GM21529 (cell line): ENCODE measurements around the gene RANGAP1.

ENCODE experiments used
- ATAC-seq: cut with Tn5 transposase; IDR thresholded peaks from one replicate; pipeline ENCODE4 v1.9.1; 2021; ENCODE audit not compliant: unreplicated experiment

Gene RANGAP1

DNA sequence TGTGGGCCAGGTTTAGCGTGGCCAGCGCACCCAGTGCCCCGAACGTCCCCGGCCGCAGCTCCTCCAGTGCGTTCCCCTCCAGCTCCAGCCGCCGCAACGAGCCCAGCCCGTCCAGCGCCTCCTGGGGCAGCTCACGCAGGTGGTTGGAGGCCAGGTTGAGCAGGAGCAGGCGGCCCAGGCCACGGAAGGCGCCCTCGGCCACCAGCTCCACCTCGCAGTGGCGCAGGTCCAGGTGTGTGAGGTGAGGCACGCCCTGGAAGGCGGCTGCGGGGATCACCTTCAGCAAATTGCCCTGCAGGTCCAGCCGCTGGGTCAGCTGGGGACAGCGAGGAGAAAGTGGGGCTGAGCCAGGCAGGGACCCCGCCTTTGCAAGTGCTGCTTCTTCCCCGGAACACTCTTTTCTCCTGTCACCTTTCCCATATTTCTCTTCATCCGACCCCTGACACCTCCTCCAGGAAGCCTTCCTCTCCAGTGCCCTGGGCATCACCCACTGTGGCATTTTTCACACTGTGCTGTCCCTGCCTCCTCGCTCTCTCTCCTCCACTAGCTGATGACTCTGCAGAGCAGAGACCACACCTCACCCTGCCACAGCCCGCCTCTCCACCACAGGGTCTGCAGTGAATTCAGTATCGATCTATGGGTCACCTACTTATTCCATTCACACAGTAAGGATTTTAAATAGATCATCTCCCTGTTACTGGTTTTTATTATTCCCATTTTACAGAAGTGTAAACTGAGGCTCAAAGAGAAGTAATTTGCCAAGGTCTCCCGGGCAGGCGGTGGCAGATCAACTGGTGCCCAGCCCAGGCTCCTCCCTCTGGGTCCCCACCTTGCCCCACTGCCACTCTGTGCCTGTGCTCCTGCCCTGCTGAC lies 47.2 kb downstream of the RANGAP1 start:
- no peak for ATAC-seq

DNA sequence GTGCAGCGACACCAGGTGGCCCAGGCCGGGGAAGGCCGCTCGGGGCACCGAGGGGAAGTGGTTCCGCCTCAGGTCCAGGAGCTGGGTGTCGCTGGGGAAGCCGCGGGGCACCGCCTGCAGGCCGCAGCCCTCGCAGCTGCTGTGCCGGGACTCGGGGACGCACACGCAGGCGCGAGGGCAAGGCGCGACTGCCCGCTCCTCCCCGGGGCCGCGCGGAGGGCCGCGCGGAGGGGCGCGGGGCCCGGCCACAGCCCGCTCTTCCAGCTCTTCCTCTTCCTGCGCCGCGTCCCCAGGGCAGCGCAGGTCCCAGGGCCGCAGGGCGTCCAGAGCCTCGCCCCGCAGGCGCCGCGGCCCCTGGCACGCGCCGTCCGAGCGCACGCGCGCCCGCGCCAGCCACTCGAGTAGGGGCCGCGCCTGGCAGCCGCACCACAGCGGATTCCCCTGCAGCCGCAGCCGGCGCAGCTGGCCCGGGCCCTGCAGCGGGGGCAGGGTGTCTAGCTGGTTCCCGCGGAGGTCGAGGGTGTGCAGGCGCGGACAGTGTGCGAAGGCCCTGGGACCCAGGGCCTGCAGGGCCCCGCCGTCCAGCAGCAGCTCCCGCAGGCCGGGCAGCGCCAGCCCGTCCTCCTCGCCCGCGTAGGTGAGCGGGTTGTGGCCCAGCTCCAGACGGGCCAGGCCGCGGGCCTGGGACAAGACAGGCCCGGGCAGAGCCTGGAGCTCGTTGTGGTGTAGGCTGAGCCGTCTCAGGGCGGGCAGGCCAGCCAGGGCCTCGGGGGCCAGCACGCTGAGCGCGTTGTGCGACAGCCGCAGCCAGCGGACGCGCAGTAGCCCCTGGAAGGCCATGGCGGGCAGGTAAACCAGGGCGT lies 48.0 kb downstream of the RANGAP1 start:
- ATAC-seq: peak; percentile 63

DNA sequence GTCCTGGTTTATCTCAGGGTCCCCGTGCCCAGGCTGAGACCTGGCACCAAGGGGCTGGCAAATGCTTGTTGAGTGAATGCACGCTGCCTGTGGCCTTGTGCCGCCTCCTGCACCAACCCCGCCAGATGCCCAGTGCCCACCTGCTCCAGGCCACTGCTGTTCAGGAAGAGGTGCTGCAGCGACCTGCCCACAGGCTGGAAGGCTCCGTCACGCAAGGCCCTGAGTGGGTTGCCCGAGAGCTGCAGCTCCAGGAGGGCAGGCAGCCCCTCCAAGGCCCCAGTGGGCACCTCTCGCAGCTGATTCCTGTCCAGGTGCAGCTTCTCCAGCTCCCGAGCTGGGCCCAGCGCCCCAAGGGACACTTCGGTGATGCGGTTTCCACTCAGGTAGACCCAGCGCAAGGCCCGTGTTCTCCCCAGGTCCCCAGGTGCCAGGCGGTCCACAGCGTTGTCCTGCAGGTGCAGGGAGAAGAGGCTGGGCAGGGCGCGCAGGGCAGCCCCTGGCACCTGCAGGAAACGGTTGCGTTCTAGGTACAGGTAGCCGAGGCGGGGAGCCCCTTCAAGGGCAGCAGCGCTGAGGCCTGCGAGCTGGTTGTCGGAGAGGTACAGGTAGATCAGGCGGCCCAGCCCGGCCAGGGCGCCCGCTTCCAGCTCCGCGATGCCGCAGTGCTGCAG lies 48.8 kb downstream of the RANGAP1 start:
- ATAC-seq: no peak

DNA sequence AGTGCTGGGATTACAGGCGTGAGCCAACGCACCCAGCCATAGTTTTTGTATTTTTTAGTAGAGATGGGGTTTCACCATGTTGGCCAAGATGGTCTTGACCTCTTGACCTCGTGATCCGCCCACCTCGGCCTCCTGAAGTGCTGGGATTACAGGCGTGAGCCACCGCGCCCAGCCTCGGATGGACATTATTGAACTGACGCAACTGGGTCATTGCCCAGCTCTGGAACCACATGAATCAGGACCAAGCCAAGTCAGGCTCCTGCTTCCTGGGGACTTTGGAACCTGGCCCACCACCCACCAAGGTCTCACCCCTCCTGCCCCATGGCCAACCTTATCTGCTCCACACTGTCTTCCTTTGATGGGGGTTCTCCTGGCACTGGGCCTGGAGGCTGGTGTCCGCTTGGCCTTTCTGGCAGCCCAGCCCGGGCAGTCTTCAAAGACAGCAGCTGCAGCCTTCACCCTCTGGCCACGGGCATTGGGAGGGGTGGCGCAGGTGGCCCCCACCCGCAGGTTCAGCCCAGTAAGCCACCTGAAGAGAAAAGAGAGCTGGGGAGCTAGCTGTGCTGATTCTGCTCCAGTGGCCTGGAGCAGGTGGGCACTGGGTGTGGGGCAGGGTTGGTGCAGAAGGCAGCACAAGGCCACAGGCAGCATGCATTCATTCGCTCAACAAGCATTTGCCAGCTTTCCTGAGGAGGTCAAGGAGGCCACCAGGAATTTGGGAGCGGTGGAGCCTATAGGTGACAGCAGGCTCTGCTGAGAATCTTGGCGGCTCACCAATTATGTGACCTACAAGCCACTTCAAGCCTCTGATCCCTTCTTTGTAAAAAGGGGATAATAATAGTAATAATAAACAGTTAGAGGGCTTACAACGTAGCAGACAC lies 50.9 kb downstream of the RANGAP1 start:
- no peak for ATAC-seq

DNA sequence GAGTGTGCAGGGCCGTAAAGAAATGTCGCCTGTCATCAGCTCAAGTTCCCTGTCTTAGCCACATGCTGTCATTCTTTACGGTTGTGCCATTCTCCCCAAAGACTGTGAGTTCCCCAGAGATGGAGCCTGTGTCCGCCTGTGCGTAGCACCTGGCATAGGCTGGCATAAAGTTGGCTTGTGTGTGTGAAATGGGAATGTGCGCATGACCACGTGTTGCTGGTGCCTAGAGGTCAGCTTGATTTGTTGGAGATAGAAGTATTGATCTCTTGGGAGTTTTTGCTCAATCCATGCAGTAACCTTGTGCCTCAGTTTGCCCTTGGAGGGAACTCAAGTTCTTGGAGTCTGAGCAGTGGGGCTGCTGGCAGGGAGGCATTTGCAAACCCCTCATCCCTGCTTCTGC lies 54.6 kb downstream of the RANGAP1 start:
- no peak for ATAC-seq

DNA sequence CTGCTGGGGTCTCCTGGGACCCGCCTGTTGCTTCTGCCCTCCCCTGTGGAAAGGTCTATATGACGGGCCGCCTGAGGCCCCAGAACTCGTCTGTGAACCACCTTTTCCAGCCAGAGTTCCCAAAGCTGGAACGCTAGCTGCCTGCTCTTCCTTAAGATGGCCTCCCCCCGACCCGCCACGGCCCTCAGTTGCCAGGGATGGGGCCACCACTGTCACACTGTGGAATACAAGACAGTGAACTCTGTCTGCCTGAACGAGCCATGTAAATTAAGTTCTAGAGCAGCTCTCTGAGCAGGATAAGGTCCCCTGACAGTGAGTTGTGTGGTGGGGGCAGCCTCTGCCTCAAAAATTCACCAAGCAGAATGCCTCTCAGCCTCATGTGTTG lies 55.6 kb downstream of the RANGAP1 start:
- ATAC-seq: no peak

DNA sequence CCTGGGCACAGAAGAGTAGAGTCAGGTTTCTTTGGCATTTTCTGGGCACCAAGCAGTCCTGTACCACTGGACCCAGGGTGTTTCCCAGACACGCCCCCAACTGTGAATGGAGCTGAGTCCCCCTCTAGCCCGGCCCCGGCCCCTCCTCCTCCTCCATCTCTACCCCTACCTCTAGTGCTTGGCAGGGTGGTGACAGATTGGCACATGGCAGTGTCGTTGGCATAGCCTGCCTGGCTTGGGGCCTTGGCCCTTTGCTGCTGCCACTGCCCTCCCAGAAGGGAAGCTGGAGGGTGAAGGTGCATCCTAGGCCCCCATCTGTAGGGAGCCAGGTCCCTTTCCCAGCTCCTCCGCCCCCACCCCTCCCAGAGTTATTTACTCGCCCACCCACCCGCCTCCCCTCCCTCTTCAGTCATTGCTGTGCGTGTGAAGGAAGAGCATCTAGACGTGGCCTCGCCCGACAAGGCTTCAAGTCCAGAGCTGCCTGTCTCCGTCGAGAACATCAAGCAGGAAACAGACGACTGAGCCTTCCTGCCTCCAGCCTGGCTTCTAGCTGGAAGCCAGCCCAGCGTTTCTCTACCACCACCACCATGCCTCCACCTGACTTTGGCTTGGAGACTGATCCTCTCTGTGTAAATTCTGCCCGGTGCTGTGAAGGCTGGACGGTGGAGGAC lies 56.1 kb downstream of the RANGAP1 start:
- no peak for ATAC-seq

DNA sequence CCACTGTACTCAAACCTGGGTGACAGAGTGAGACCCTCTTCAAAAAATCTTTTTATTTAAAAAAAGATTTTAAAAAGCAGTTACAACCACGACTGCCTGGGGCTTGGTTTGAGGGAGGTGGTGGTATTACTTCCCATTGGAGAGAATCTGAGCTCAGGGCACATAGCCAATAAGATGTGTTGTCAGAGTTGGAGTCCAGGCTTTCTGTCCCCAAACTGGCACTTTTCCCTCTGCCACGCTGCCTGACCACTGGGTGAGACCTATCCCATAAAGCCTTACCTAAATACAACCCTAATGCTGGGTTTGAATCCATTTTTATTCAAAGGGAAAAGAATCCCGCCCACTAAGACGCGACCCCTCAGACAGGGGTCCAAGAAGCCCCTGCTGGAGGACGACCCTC lies 56.8 kb downstream of the RANGAP1 start:
- ATAC-seq: no peak

DNA sequence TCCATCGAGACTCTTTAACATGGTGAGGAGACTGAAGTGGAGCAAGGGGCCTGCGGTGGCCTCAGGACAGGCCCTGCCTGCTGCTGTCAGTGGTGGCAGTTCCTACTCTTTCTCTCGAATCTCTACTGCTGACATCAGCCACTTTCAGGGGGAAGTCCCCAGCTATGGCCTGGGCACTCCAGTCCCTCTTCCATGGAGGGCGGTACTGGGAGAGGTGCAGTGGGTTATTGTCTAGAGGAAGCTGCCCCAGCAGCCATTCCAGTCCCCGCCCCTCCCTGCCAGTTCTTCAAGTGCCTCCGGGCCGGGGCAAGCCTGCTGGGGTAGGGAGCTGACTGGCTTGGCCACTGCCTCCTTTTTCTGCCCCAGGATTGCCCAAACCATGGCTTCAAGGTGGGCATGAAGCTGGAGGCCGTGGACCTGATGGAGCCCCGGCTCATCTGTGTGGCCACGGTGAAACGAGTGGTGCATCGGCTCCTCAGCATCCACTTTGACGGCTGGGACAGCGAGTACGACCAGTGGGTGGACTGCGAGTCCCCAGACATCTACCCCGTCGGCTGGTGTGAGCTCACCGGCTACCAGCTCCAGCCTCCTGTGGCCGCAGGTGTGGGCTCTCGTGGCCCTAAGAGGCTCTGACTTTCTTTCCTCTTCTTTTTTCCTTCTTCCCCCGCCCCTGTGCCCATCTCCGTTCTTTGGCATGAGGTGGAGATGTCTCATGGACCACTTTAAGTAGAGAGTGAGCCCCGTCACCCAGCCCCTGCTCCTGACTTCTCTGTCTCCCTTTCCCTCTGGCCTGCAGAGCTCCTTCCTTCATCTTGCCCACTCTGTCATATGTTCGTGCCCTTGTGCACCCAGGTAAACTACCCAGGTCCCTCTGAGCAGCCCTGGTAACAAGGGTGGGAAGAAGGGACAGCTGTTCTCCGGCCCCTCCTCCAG lies 59.0 kb downstream of the RANGAP1 start:
- ATAC-seq: no peak

DNA sequence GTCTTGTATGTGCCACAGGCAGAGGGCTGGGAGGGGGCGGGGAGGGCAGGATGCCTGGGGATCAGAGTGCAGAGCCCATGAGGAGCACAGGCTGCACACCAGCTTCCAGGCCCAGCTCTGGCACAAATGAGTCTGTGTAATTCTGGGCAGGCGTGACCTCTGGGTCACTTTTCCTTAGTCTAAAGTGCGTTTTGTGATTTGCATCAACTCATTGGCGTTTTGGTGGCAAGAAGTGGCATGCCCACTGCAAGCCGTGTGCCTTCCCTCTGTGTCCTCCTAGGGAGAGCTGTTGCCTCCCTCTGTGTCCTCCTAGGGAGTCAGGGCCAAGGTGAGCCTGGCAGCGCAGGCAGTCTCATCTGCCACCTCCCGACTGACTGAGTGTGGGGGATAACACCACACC lies 62.5 kb downstream of the RANGAP1 start:
- ATAC-seq: no peak

DNA sequence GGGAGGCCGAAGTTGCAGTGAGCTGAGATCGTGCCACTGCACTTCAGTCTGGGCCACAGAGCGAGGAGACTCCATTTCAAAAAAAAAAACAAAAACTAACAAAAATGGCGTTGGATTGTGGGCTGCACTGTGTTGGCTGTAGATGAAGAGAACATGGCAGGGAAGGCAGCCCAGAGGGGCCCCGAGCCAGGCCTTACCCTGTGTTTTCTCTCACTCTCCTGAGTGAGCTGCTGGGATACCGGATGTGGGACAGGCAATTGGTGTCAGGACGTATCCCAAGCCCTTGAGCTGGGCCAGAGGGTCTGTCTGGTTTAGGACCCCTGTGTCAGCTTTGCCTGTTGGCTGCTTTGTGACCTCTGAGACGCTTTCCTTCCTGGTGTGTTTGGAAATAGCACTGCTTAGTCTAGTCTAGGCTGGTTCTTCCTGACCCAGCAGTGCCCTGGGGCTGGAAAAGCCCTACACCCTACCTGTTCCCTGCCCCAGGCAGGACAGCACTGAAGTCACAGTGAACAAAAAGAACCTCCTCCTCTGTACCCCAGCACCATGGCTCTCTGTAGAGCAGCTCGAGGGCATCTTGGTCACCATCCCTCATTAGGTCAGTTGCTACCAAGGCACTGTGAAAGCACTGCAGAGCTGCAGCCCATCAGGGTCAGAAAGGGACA lies 63.0 kb downstream of the RANGAP1 start:
- no peak for ATAC-seq

DNA sequence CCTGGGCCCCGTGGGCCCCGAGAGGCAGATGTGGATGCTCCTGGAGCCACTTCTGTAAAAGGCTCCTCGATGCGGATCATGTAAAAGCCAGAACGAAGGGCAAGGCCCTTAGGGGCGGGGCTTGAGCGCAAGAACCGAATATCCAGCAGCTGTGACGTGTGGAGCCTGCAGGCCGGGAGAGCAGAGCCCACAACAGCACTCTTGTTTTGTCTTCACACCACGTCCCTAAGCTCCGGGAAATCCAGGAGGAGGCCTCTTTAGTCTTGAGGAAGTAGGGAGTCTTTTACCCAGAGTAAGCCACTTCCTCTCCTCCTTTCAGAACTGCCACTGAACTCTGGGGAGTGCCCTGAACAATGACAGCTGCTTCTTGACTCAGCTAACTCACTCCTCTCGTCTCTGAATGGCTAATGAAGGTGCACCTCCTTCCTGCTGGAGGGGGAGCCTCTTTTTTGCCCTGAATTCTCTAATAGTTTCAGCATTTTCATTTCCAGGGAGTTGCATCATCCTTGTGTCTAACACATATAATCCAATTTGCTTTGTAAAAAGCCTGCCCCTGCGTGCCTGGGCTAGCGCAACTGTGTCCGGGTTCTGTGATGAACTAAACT lies 68.3 kb downstream of the RANGAP1 start:
- no peak for ATAC-seq

DNA sequence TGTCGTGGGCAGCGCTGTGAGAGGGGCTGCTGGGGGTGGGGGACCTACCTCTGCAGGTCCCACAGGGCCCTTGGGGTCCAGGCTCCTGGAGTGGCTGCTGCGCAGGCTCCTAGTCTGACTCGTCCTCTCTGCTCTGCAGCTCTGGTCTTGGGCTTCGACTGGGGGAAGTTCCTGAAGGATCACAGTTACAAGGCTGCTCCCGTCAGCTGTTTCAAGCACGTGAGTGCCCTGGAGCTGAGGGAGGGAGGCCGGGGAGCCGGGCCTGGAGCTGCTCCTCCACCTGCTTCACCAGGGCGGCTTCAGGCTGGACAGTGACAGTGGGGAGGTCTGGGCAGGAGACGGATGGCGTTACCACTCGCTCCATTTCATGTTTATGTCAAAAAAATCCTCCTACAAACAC lies 69.0 kb downstream of the RANGAP1 start:
- no peak for ATAC-seq

DNA sequence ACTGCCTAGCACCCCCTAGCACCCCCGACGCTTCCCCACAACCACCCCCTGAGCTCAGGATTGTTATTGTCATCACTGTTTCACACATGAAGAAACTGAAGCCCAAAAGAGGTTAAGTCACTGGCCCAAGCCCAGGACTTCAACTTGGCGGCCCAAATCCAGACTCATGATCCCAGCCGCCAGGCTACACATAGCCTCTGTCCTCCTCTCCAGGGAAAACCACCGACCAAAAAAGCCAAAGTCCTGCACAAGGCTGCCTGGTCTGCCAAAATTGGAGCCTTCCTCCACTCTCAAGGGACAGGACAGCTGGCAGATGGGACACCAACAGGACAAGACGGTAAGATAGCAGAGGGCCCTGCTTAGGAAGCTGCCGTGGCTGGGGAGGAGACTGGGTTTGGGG lies 70.1 kb downstream of the RANGAP1 start:
- ATAC-seq: no peak

DNA sequence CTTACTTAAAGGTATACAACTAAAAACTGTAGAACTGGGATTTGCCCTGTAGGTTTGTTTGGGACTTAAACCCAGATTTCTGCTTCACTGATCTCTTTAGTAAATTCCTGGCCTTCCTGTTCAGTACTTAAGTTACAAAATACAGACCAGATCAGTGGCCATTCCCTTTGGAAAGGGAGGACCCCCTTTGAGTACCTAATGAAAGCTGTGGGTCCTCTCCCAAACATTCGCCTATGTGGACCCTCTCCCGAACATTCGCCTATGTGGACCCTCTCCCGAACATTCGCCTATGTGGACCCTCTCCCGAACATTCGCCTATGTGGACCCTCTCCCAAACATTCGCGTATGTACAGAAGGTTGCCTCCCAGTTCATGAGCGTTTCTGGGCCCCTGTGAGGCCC lies 70.6 kb downstream of the RANGAP1 start:
- ATAC-seq: no peak

DNA sequence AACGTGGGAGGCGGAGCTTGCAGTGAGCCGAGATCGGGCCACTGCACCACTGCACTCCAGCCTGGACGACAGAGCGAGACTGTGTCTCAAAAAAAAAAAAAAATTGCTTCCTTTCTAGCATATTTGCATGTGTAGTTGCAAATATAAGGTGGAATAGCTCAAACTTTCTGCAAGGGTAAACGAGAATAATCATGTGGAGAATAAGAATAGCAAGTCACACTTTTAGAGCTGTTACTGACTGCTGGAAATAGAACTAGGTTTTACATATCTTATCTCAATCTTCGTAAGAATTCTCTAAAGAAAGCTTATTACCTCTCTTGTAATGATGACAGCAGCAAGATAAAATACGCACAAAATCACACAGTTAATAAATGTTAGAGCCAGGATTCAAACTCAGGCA lies 79.3 kb downstream of the RANGAP1 start:
- ATAC-seq: no peak

DNA sequence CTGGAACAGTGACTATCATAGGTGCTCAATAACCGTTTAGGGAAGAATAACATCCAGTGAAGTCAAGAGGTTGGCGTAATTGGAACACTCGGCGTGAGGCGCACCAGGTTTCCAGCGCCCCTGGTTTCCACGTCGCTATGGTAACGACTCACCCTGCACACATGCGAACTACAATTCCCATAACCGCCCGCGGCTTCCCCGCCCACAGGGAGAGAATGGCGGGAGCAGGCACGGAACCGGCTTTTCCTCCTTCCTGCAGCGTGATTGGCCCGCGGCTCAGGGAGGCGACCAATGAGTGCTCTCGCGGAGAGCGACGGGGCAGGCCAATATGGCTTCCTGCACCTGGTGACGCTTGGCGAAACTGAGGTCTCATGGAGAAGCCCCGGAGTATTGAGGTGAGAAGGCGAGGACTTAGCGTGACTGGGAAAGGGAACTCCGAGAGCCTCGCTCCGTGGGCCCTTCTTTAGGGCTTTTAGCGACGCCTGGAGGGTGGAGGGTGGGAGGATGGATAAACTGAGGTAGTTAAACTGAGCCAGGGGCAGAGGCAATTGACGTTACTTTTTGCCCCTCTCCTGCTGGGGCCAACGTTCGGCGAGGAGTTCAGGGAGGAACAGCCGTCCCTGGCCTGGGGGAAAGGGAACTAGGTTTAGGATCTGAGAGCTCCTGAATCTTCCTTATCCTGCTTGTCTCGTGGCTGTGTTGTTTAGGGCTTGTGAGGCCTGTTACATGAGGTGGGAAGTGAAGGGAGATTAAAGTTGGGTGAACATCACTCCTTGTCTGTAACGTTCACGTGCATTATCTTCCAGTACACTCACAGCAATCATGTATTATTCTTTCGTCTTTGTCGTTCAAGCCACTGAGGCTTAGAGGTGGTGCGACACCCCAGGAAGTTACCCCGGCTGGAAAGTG lies 80.7 kb downstream of the RANGAP1 start, which contains the start of gene L3MBTL2:
Gene L3MBTL2 (plus strand): TSS at position 321 of the 909 bp plus-strand sequence. CDS start 51 bp downstream, at position 372.
- peak; percentile 93 for ATAC-seq
